DMS153 treated with DMSO at 0.1 percent for 48 hours (cell line): ENCODE measurements around the gene GPANK1.

Experiments used
- DNase-seq: peaks from one replicate; lab custom pipeline; 2025; ENCODE audit not compliant: unreplicated experiment; lab: John Stamatoyannopoulos, UW

GPANK1 gene

DNA sequence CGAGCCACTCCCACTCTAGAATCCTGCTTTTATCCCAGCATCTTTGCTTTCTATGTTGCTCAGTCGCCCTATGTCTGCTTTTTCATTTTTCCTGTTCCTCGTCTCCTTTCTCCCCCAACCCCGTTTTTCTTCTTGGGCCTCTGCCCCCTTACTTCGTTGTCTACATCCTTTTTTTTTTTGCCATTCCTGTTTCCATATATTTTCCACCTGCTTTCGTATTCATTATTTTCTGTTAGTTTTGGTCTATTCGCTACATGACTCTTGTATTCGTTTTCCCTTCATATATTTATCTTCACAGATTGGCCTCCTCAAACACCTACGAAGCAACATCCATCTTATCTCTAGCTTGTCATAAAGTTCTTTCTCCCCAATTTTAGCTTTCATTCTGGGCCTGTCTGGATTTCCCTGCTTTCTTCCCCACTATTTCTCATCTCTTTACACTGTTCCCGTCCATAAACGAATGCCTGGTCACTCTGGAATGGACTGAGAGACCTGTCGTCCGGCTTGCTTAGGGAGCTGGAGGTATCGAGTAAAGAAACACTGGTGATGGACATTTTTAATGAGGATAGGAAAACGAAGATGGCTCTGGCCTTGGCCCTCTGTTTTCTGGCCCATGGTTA, 43.4 kb downstream of the GPANK1 start:
- no peak for DNase-seq

DNA sequence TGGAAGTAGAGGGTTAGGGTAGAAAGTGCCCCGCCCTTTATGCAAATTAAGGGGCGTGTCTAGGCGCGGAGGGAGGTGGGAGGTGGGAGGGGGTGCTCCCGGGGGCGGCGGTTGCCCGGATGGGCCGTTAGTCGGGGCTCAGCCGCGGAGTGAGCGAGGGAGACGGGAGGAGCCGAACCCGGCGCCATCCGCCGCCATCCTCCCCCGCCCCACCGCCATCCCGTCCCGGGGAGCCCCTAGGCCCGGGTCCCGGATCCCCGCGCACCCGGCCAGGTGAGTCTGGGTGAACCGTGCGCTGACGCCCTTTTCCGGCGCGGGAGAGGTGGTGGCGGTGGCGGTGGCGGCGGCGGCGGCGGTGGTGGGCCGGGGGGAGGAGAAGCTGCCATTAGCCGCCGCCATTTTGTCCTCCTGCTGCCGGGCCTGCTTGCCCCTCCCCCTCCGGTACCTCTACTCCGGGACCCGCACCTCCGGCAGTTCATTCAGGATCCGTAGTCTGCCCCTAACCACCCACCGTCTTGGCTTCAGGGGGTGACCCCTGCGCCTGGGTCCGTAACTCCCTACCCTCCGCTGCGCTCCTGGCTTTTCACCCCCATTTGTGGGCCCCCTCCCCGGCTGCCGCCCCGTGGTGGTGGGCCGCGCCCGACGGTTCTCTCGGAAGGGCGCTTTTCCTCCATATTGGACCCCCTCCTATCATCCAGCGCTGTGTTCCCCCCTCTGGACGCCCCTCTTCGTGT, 44.0 kb downstream of the GPANK1 start, which contains the start of gene PRRC2A:
PRRC2A (plus strand) TSS at position 130 of the 734 bp plus-strand sequence. CDS start 2,075 bp downstream, outside the sequence.
- DNase-seq, result peak; percentile 30

DNA sequence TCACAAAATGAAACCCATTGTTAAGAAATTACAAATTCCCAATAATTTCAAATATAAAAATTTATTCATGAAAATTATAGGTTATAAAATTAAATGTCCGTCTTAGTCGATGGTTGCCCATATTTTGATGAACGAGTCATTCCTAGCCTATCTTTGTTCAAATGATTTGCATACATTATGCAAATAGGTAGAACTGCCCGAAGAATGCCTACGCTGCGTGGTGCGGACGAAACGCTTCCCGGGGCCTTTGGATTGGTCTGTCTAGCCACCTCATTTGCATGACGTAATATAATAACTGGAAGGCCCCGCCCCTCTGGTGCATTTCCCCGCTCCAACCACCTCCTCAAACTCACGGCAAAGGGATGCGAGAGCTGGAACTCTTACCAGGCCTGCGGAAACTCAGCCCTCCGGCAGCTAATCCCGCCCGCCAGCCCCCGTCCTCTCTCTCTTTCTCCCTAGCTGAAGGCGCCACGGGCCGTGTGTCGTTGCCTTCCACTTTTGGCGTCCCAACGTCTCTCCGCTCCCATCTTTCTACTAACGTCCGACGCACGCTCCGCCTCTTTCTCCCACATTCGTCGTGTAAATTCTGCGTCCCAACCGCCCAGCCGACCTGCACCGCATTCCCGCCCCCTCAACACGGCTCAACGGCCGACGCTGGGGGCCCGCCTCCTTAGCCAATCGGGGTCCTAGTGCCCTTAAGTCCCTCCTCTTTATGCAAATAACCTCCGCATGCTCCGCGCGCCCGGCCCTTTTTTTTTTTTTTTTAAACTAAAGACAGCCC, 44.8 kb downstream of the GPANK1 start:
- DNase-seq, result peak; percentile 96

DNA sequence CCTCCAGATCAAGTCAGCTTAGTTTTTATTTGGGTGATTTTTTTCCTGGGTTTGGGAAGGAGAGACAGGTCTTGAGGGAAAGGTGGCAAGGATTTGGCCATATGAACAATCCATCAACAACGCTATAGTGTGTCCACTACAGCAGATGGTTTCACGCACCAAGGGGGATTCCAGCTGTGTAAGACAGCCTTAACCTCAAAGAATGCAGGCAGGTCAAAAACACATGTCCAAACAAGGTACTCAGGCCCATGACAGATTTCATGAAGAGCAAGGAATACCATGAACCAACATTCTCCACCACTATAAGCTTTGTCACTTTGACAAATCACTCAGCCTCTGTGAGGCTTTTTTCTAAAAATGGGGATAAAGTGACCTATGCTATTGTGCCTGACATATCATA, 47.8 kb downstream of the GPANK1 start:
- no peak for DNase-seq

DNA sequence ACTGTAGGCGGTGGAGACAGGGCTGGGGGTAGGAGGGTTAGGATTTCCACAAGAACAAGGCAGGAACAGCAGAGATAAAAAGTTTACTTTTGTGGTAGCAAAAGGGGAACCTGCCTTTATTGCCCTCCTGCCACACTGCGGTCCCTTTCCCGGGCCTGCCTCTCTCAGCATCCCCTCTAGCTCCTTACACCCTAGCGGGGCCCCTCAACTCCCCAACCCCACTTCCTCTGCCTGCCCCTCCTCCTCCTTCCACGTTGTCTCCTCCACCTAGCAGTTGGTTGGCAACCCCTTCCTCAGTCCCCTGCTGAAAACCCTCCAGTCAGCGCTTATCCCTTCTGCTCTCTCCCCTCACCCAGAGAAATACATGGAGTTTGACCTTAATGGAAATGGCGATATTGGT, 49.0 kb downstream of the GPANK1 start:
- no peak for DNase-seq

DNA sequence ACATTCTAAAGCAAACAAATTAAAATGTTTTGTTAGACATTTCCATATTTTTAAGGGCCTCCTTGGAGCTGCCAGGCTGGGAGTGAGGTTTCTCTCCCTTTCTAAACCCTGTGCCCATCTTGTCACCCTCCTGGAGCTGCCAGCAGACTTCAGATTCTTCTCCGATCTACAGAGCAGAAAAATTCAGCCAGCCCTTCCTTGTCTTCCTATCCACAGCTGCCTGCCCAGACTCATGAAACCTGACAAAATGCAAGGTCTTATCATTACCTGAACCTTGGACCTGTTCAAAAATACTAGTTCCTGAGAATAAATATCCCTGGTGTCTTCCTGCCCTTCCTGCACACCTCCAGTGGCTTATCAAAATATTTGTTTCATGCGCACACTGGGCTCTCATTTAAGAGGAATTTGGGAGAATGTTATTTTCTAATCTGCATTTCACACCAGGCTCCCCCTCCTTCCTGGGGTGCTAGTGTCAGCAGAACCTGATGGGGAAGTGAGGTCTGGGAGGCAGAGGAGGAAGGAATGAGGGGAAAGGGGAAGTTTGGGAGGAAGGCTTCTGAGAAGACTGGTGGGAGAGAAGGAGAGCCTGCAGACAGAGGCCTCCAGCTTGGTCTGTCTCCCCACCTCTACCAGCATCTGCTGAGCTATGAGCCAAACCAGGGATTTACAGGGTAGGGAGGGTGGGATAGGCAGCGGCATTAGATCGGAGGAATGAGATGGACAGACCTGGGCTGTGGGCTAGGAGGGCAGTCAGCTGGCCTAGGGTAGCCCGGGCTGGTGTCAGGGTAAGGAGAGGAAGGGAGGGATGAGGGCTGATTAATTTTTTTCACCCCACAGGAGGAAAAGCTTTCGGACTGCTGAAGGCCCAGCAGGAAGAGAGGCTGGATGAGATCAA, 49.9 kb downstream of the GPANK1 start, which contains the start of gene AIF1:
AIF1 (plus strand) TSS at position 551 of the 895 bp plus-strand sequence; CDS start at position 647, 96 bp downstream.
- DNase-seq, result no peak

DNA sequence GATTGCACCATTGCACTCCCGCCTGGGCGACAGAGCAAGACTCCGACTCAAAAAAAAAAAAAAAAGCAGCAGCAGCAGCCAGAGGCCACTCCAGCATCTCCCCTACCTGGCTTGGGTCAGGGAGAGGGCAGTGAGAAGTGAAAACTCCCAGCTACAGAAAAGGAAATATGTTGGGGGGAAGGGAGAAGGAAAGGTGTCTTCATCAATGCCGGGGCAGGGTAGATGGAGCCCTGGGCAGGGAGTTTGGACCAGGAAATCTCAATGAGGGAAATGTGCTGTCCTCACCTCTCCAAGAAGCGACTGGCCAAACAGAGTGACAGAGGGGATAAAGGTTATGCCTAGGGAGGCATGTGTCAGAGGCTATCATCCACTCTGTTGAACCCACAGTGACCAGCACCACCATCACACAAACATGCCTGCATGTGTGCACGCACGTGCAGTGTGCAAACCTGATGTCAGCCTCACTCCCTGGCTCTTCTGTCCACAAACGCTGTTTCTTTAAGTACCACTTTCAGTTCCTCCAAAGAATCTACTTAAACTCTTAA, 50.6 kb downstream of the GPANK1 start:
- DNase-seq, result no peak
